MM.1S (cell line): Measurements from ENCODE around the gene ZNF619.

Source experiments
- DNase-seq: peaks from one replicate; pipeline ENCODE4 v3.0.0-alpha.2; 2015
- H2AFZ ChIP-seq: fragments of 300-600 bp; sonication (generic); 2 replicates; pipeline ENCODE4 v1.6.0; 2016; ENCODE audit warnings: antibody characterized with exemption, low read length
- H3F3A ChIP-seq: fragments of 300-600 bp; sonication (generic); 2 replicates; pipeline ENCODE4 v1.6.1; 2016; ENCODE audit warnings: mild to moderate bottlenecking, antibody characterized with exemption, low read length, moderate library complexity, mixed read lengths; ENCODE audit not compliant: insufficient read depth
- H3K27ac ChIP-seq: fragments of 300-600 bp; sonication (generic); 2 replicates; pipeline ENCODE4 v1.5.1; 2016; ENCODE audit warnings: mild to moderate bottlenecking, low read length
- H3K27me3 ChIP-seq: fragments of 300-600 bp; sonication (generic); replicated peaks from 2 replicates; pipeline ENCODE4 v1.6.0; 2016; ENCODE audit warnings: low read length; ENCODE audit not compliant: insufficient read depth
- H3K36me3 ChIP-seq: fragments of 300-600 bp; sonication (generic); replicated peaks from 2 replicates; pipeline ENCODE4 v1.6.1; 2016; ENCODE audit warnings: mild to moderate bottlenecking, low read length, mixed read lengths; ENCODE audit not compliant: insufficient read depth
- H3K4me1 ChIP-seq: fragments of 300-600 bp; sonication (generic); 2 replicates; pipeline ENCODE4 v1.6.1; 2016; ENCODE audit warnings: low read length, mixed read lengths
- H3K4me2 ChIP-seq: fragments of 300-600 bp; sonication (generic); 2 replicates; pipeline ENCODE4 v1.6.0; 2016; ENCODE audit warnings: low read depth, low read length
- H3K4me3 ChIP-seq: fragments of 300-600 bp; sonication (generic); 2 replicates; pipeline ENCODE4 v1.5.1; 2016; ENCODE audit warnings: low read length, mixed read lengths
- H3K79me2 ChIP-seq: fragments of 300-600 bp; sonication (generic); 2 replicates; pipeline ENCODE4 v1.6.1; 2016; ENCODE audit warnings: mixed run types, low read length, mixed read lengths
- H3K9ac ChIP-seq: fragments of 300-600 bp; sonication (generic); 2 replicates; pipeline ENCODE4 v1.6.1; 2016; ENCODE audit warnings: low read length, mixed read lengths
- H3K9me2 ChIP-seq: fragments of 300-600 bp; sonication (generic); replicated peaks from 2 replicates; pipeline ENCODE4 v1.6.1; 2016; ENCODE audit warnings: mild to moderate bottlenecking, low read length, mixed read lengths; ENCODE audit not compliant: insufficient read depth
- H3K9me3 ChIP-seq: fragments of 300-600 bp; sonication (generic); replicated peaks from 2 replicates; pipeline ENCODE4 v1.6.1; 2016; ENCODE audit warnings: mild to moderate bottlenecking, low read length, mixed read lengths; ENCODE audit not compliant: insufficient read depth
- H4K20me1 ChIP-seq: fragments of 300-600 bp; sonication (generic); 2 replicates; pipeline ENCODE4 v1.6.1; 2016; ENCODE audit warnings: mild to moderate bottlenecking, low read length, moderate library complexity, mixed read lengths; ENCODE audit not compliant: insufficient read depth
- EZH2 ChIP-seq: fragments of 300-600 bp; sonication (generic); optimal IDR thresholded peaks from 2 replicates; pipeline ENCODE3; 2017; ENCODE audit warnings: low read depth, mild to moderate bottlenecking, antibody characterized with exemption, low read length, mixed read lengths
- EZH2phosphoT487 ChIP-seq: fragments of 300-600 bp; sonication (generic); IDR thresholded peaks from 2 replicates; pipeline ENCODE4 v1.6.1; 2018; ENCODE audit warnings: antibody characterized with exemption, low read length
- TF ChIP-seq, protein P1 (sequence below): fragments of 300-600 bp; sonication (generic); IDR thresholded peaks from 2 replicates; pipeline ENCODE4 v1.5.1; 2016; ENCODE audit warnings: antibody characterized with exemption, low read length, mixed read lengths

The ZNF619 gene

DNA sequence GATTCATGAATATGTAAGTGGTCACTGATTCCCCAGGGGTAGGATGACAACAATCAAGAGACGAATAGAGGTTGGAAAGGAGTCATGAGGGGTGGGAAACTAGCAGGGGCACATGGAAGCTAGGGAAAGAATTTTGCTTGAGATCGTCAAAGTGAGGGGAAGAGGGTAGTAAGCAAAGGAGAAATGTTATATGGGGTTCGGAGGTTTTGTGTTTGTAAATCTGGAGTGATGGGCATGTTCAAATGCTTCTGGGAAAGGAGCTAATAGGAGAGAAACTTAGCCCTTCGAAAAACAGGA, 11.9 kb upstream of the ZNF619 start:
- Histone ChIP-seq H3K9me3 (no peaks in the 10 kb centered on the region), H3F3A (peaks cover 30% of the 10 kb centered on the region), H3K4me2 (no peak overlapping the region), H3K79me2 (peaks cover 3% of the 10 kb centered on the region; the same call in 1 of the 2 replicates), H3K36me3 (peaks cover 8% of the 10 kb centered on the region), H3K9ac (no peak overlapping the region), H3K4me1 (no peaks in the 10 kb centered on the region), H3K9me2 (no peaks in the 10 kb centered on the region), H4K20me1 (peaks cover 3% of the 10 kb centered on the region; the same call in 1 of the 2 replicates), H3K27ac (no peak overlapping the region), H3K4me3 (no peak overlapping the region), H2AFZ (no peak overlapping the region), H3K27me3 (no peaks in the 10 kb centered on the region)
- TF ChIP-seq EZH2phosphoT487 = no peak
- no peak for TF ChIP-seq EZH2
- no peak for DNase-seq

DNA sequence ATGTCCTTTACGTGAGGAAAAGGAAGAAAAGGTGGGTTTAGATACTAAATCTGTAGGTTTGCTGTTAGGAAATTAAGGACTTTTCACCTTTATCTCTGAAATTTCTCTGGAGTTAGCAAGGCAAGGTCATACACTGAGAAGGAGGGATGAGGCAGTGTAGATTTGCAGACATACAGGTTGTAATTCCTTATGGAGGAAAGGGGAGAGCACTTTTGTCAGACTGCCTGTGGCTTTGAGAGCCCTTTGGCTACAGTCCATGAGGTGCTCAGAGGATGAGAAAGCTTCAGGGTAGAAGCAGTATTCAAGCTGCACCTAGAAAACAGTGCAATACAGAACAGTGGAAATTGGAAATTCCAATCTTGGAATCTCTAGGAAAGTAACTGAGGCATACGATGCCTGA, 11.5 kb upstream of the ZNF619 start:
- Histone ChIP-seq H3K9me2 (no peaks in the 10 kb centered on the region), H3K27ac (no peak overlapping the region), H3K79me2 (no peaks in the 10 kb centered on the region), H3F3A (peaks cover 30% of the 10 kb centered on the region), H3K36me3 (peaks cover 8% of the 10 kb centered on the region), H3K4me3 (no peak overlapping the region), H3K4me1 (no peaks in the 10 kb centered on the region), H4K20me1 (no peaks in the 10 kb centered on the region), H3K27me3 (no peaks in the 10 kb centered on the region), H2AFZ (no peak overlapping the region), H3K9me3 (no peaks in the 10 kb centered on the region), H3K9ac (no peak overlapping the region), H3K4me2 (no peak overlapping the region)
- TF ChIP-seq EZH2phosphoT487 = no peak
- no peak for TF ChIP-seq EZH2
- TF ChIP-seq, protein P1, sequence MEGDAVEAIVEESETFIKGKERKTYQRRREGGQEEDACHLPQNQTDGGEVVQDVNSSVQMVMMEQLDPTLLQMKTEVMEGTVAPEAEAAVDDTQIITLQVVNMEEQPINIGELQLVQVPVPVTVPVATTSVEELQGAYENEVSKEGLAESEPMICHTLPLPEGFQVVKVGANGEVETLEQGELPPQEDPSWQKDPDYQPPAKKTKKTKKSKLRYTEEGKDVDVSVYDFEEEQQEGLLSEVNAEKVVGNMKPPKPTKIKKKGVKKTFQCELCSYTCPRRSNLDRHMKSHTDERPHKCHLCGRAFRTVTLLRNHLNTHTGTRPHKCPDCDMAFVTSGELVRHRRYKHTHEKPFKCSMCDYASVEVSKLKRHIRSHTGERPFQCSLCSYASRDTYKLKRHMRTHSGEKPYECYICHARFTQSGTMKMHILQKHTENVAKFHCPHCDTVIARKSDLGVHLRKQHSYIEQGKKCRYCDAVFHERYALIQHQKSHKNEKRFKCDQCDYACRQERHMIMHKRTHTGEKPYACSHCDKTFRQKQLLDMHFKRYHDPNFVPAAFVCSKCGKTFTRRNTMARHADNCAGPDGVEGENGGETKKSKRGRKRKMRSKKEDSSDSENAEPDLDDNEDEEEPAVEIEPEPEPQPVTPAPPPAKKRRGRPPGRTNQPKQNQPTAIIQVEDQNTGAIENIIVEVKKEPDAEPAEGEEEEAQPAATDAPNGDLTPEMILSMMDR = no peak
- DNase-seq = no peak

DNA sequence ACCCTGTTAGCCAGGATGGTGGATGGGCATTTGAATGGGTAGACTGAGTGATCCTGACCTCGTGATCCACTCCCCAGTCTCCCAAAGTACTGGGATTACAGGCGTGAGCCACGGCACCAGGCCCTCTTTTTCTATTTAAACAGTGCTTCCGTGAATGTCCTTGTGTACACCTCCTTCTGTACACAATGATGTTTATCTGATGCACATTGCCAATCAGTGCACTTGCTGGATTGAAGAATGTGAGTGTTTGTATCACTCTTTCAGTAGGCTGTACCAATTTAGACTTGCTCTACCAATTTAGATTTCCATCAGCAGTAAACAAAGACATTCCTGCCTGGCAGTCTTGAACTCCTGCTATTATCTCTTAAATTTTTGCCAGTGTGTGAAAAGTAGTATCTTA, 8.9 kb upstream of the ZNF619 start:
- peaks cover 6% of the 10 kb centered on the region for H3K36me3 ChIP-seq
- H3K9me2 ChIP-seq = no peaks in the 10 kb centered on the region
- no peak overlapping the region for H2AFZ ChIP-seq
- H3K4me3 ChIP-seq = no peak overlapping the region
- H3K9me3 ChIP-seq = no peaks in the 10 kb centered on the region
- TF ChIP-seq EZH2 = no peak
- TF ChIP-seq EZH2phosphoT487 = no peak
- TF ChIP-seq, protein P1 = no peak
- no peak overlapping the region for H3K4me2 ChIP-seq
- H3K9ac ChIP-seq = no peak overlapping the region
- no peaks in the 10 kb centered on the region for H3K4me1 ChIP-seq
- DNase-seq = no peak
- H3K27me3 ChIP-seq = no peaks in the 10 kb centered on the region
- H3K27ac ChIP-seq = no peak overlapping the region
- peaks cover 27% of the 10 kb centered on the region for H3F3A ChIP-seq
- H3K79me2 ChIP-seq = no peaks in the 10 kb centered on the region
- no peaks in the 10 kb centered on the region for H4K20me1 ChIP-seq

DNA sequence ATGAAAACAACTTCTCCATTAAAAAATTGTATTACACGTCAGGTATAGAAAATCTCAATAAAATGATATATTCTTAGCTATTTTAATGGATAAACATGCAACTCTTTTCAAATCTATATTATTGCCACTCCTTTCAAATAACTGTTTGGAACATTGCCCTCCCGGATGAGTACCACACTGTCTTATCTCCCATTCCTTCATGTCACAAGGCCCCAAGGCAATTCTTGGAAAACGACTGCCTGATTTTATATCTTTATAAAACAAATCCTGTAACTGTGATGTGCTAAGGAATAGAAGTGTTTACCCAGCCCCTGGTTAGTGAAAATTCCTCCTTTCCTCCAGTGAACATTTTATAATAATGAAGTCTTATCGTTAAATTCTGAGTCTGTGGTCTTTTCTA, 6.2 kb upstream of the ZNF619 start:
- H3K9ac ChIP-seq = no peak overlapping the region
- no peaks in the 10 kb centered on the region for H4K20me1 ChIP-seq
- peaks cover 12% of the 10 kb centered on the region for H3F3A ChIP-seq
- no peaks in the 10 kb centered on the region for H3K27me3 ChIP-seq
- no peaks in the 10 kb centered on the region for H3K9me2 ChIP-seq
- TF ChIP-seq EZH2 (no peak), EZH2phosphoT487 (no peak)
- TF ChIP-seq, protein P1 = no peak
- H3K4me2 ChIP-seq = no peak overlapping the region
- no peak for DNase-seq
- H3K27ac ChIP-seq = no peak overlapping the region
- H2AFZ ChIP-seq = no peak overlapping the region
- no peak overlapping the region for H3K4me3 ChIP-seq
- H3K4me1 ChIP-seq = no peaks in the 10 kb centered on the region
- no peaks in the 10 kb centered on the region for H3K79me2 ChIP-seq
- H3K36me3 ChIP-seq = no peaks in the 10 kb centered on the region
- no peaks in the 10 kb centered on the region for H3K9me3 ChIP-seq
